MM.1S (cell line): ENCODE results near the gene CCDC187.

Experiments
- DNase-seq: peaks from one replicate; pipeline ENCODE4 v3.0.0-alpha.2; 2015
- H2AFZ ChIP-seq: fragments of 300-600 bp; sonication (generic); 2 replicates; pipeline ENCODE4 v1.6.0; 2016; ENCODE audit warnings: antibody characterized with exemption, low read length
- H3F3A ChIP-seq: fragments of 300-600 bp; sonication (generic); 2 replicates; pipeline ENCODE4 v1.6.1; 2016; ENCODE audit warnings: mild to moderate bottlenecking, antibody characterized with exemption, low read length, moderate library complexity, mixed read lengths; ENCODE audit not compliant: insufficient read depth
- H3K27ac ChIP-seq: fragments of 300-600 bp; sonication (generic); 2 replicates; pipeline ENCODE4 v1.5.1; 2016; ENCODE audit warnings: mild to moderate bottlenecking, low read length
- H3K27me3 ChIP-seq: fragments of 300-600 bp; sonication (generic); replicated peaks from 2 replicates; pipeline ENCODE4 v1.6.0; 2016; ENCODE audit warnings: low read length; ENCODE audit not compliant: insufficient read depth
- H3K36me3 ChIP-seq: fragments of 300-600 bp; sonication (generic); replicated peaks from 2 replicates; pipeline ENCODE4 v1.6.1; 2016; ENCODE audit warnings: mild to moderate bottlenecking, low read length, mixed read lengths; ENCODE audit not compliant: insufficient read depth
- H3K4me1 ChIP-seq: fragments of 300-600 bp; sonication (generic); 2 replicates; pipeline ENCODE4 v1.6.1; 2016; ENCODE audit warnings: low read length, mixed read lengths
- H3K4me2 ChIP-seq: fragments of 300-600 bp; sonication (generic); 2 replicates; pipeline ENCODE4 v1.6.0; 2016; ENCODE audit warnings: low read depth, low read length
- H3K4me3 ChIP-seq: fragments of 300-600 bp; sonication (generic); 2 replicates; pipeline ENCODE4 v1.5.1; 2016; ENCODE audit warnings: low read length, mixed read lengths
- H3K79me2 ChIP-seq: fragments of 300-600 bp; sonication (generic); 2 replicates; pipeline ENCODE4 v1.6.1; 2016; ENCODE audit warnings: mixed run types, low read length, mixed read lengths
- H3K9ac ChIP-seq: fragments of 300-600 bp; sonication (generic); 2 replicates; pipeline ENCODE4 v1.6.1; 2016; ENCODE audit warnings: low read length, mixed read lengths
- H3K9me2 ChIP-seq: fragments of 300-600 bp; sonication (generic); replicated peaks from 2 replicates; pipeline ENCODE4 v1.6.1; 2016; ENCODE audit warnings: mild to moderate bottlenecking, low read length, mixed read lengths; ENCODE audit not compliant: insufficient read depth
- H3K9me3 ChIP-seq: fragments of 300-600 bp; sonication (generic); replicated peaks from 2 replicates; pipeline ENCODE4 v1.6.1; 2016; ENCODE audit warnings: mild to moderate bottlenecking, low read length, mixed read lengths; ENCODE audit not compliant: insufficient read depth
- H4K20me1 ChIP-seq: fragments of 300-600 bp; sonication (generic); 2 replicates; pipeline ENCODE4 v1.6.1; 2016; ENCODE audit warnings: mild to moderate bottlenecking, low read length, moderate library complexity, mixed read lengths; ENCODE audit not compliant: insufficient read depth
- EZH2 ChIP-seq: fragments of 300-600 bp; sonication (generic); optimal IDR thresholded peaks from 2 replicates; pipeline ENCODE3; 2017; ENCODE audit warnings: low read depth, mild to moderate bottlenecking, antibody characterized with exemption, low read length, mixed read lengths
- EZH2phosphoT487 ChIP-seq: fragments of 300-600 bp; sonication (generic); IDR thresholded peaks from 2 replicates; pipeline ENCODE4 v1.6.1; 2018; ENCODE audit warnings: antibody characterized with exemption, low read length
- TF ChIP-seq, protein P1 (sequence below): fragments of 300-600 bp; sonication (generic); IDR thresholded peaks from 2 replicates; pipeline ENCODE4 v1.5.1; 2016; ENCODE audit warnings: antibody characterized with exemption, low read length, mixed read lengths

The CCDC187 gene

DNA sequence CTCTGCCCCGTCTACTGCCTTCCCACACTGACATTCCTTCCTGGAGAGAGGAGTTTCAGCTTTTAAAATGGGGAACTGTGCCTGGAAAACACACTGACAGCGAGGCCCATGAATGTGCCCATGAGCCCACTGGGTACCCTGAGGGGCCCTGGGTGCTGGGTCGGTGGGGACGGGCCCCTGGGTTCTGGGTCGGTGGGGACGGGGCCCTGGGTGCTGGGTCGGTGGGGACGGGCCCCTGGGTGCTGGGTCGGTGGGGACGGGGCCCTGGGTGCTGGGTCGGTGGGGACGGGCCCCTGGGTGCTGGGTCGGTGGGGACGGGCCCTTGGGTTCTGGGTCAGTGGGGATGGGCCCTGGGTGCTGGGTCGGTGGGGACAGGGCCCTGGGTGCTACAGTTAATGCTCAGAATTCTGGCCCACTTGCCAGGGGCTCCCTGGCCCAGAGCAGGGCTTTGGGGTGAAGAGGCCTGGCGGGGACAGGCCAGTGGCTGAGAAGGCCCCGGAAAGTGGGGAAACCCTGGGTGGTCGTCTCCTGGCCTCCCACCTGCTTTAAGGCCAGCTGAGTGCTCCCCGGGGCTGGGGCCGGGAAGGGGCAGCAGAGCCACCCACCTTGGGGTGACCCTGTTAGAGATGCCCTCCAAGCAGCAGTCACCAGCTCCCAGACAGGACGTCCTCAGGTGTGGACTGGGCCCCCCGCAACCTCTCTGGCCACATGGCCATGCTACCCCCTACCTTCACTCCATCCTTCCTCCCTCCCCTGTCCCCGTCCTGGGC lies 25.9 kb upstream of the CCDC187 start:
- Histone ChIP-seq H3K9me2 (no peaks in the 10 kb centered on the region), H3K9ac (no peak overlapping the region), H3K79me2 (no peaks in the 10 kb centered on the region), H3K4me1 (peaks cover 6% of the 10 kb centered on the region; the same call in 1 of the 2 replicates), H4K20me1 (no peaks in the 10 kb centered on the region), H3K9me3 (no peaks in the 10 kb centered on the region), H3K4me2 (no peak overlapping the region), H2AFZ (no peak overlapping the region), H3F3A (no peaks in the 10 kb centered on the region), H3K27me3 (peaks cover 92% of the 10 kb centered on the region), H3K36me3 (no peaks in the 10 kb centered on the region), H3K4me3 (no peak overlapping the region), H3K27ac (no peak overlapping the region)
- TF ChIP-seq EZH2phosphoT487, result no peak
- DNase-seq, result no peak

DNA sequence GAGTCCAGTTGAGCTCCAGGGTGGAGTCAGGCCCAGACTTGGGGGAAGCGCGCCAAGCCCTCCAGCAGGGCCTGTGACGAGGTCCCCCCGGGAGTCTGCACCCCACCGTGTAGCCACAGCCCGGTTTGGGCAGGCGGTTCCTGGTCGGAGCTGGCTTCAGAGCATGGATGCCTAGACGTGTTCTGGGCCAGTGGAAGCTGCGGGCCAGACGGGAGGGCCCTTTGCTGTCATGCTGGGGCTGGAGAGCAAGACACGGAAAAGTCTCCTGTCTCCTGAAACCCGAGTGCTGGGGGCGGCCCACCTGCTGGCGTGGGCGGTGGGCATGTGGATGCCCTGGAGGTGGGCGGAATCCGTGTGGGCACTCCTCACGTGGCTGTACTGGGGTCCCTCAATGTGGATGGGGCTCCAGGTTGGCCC lies 25.3 kb upstream of the CCDC187 start:
- H3K4me1 ChIP-seq, result peaks cover 6% of the 10 kb centered on the region; the same call in 1 of the 2 replicates
- no peak overlapping the region for H2AFZ ChIP-seq
- H3K27me3 ChIP-seq, result peaks cover 92% of the 10 kb centered on the region
- no peaks in the 10 kb centered on the region for H3F3A ChIP-seq
- no peak overlapping the region for H3K4me2 ChIP-seq
- no peaks in the 10 kb centered on the region for H3K79me2 ChIP-seq
- H3K4me3 ChIP-seq, result no peak overlapping the region
- H3K36me3 ChIP-seq, result no peaks in the 10 kb centered on the region
- TF ChIP-seq EZH2phosphoT487 (no peak), EZH2 (no peak)
- TF ChIP-seq, protein P1, sequence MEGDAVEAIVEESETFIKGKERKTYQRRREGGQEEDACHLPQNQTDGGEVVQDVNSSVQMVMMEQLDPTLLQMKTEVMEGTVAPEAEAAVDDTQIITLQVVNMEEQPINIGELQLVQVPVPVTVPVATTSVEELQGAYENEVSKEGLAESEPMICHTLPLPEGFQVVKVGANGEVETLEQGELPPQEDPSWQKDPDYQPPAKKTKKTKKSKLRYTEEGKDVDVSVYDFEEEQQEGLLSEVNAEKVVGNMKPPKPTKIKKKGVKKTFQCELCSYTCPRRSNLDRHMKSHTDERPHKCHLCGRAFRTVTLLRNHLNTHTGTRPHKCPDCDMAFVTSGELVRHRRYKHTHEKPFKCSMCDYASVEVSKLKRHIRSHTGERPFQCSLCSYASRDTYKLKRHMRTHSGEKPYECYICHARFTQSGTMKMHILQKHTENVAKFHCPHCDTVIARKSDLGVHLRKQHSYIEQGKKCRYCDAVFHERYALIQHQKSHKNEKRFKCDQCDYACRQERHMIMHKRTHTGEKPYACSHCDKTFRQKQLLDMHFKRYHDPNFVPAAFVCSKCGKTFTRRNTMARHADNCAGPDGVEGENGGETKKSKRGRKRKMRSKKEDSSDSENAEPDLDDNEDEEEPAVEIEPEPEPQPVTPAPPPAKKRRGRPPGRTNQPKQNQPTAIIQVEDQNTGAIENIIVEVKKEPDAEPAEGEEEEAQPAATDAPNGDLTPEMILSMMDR, result no peak
- no peak overlapping the region for H3K9ac ChIP-seq
- no peak for DNase-seq
- H4K20me1 ChIP-seq, result no peaks in the 10 kb centered on the region
- H3K27ac ChIP-seq, result no peak overlapping the region
- no peaks in the 10 kb centered on the region for H3K9me3 ChIP-seq
- no peaks in the 10 kb centered on the region for H3K9me2 ChIP-seq

DNA sequence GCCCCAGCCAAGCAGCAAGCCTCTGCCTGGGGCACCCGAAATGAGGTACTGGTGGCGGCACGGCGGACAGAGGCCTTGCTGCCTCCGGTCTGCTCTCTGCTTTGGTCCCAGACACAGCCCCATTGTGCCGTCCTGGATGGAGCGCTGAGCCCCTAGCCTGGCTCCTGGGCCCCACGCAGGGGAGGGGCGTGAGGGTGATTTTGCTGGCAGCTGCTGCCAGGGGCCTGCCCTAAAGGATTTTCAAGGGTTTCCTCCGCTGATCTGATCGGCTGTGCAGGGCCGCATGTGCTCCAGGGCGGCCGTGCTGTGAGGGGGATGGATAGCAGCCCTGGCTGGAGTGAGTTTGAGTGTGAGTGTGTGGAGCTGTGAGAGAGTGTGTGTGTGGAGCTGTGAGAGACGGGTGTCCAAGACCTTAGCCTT lies 24.7 kb upstream of the CCDC187 start:
- TF ChIP-seq EZH2 (no peak), EZH2phosphoT487 (no peak)
- TF ChIP-seq, protein P1, result no peak
- H3K4me1 ChIP-seq, result peaks cover 6% of the 10 kb centered on the region; the same call in 1 of the 2 replicates
- H3K27me3 ChIP-seq, result peaks cover 92% of the 10 kb centered on the region
- H3K79me2 ChIP-seq, result no peaks in the 10 kb centered on the region
- no peaks in the 10 kb centered on the region for H4K20me1 ChIP-seq
- H3K4me2 ChIP-seq, result no peak overlapping the region
- H3K27ac ChIP-seq, result no peak overlapping the region
- H3K4me3 ChIP-seq, result no peak overlapping the region
- no peaks in the 10 kb centered on the region for H3K9me3 ChIP-seq
- no peak for DNase-seq
- H3K9me2 ChIP-seq, result no peaks in the 10 kb centered on the region
- H3K36me3 ChIP-seq, result no peaks in the 10 kb centered on the region
- H3K9ac ChIP-seq, result no peak overlapping the region
- H3F3A ChIP-seq, result no peaks in the 10 kb centered on the region
- H2AFZ ChIP-seq, result no peak overlapping the region

DNA sequence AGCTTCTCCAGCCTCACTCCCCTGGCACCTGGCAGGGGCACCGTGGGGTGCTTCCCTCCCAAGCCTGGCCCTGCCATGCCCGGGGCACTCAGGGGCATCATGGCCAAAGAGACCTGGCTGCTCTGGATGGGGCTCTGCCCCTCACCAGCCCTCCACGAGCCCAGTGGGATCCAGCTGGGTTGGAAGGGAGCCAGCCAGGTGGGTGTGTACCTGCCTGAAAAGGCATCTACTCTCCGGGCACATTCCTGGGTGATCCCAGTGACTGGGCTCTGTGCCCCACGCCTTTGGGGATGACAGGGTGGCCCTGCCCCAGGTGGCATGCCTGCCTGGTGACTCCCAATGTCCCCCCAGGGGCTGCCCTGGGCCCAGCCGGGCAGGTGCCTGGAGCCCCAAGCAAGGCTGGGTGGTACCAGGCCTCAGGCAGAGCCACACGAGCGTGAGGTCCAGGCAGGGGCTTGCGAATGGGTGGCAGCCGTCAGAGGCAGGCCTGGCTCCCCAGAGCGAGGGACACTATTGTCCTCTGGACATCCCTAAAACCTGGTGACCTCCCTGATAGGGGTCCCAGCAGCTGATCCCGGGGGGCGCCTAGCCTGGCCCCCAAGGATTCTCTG lies 24.2 kb upstream of the CCDC187 start:
- Histone ChIP-seq H4K20me1 (no peaks in the 10 kb centered on the region), H3K27ac (no peak overlapping the region), H3K4me3 (no peak overlapping the region), H3K9me2 (no peaks in the 10 kb centered on the region), H3K36me3 (no peaks in the 10 kb centered on the region), H3K79me2 (no peaks in the 10 kb centered on the region), H3K27me3 (peaks cover 92% of the 10 kb centered on the region), H3F3A (no peaks in the 10 kb centered on the region), H2AFZ (no peak overlapping the region), H3K9ac (no peak overlapping the region), H3K4me1 (peaks cover 6% of the 10 kb centered on the region; the same call in 1 of the 2 replicates), H3K4me2 (no peak overlapping the region), H3K9me3 (no peaks in the 10 kb centered on the region)
- DNase-seq, result no peak
- TF ChIP-seq, protein P1, result no peak
- TF ChIP-seq EZH2phosphoT487 (no peak), EZH2 (no peak)
